ENCODE data around the gene MMS19. TPM values are rescaled to one million over a fixed set of nuclear protein-coding genes. Genes with fewer than 3 reads are reported as not detected.

MMS19 gene
- total RNA-seq, 4 donors from 2014 or later = 64.7 to 85.7 (median 75.2) TPM

DNA sequence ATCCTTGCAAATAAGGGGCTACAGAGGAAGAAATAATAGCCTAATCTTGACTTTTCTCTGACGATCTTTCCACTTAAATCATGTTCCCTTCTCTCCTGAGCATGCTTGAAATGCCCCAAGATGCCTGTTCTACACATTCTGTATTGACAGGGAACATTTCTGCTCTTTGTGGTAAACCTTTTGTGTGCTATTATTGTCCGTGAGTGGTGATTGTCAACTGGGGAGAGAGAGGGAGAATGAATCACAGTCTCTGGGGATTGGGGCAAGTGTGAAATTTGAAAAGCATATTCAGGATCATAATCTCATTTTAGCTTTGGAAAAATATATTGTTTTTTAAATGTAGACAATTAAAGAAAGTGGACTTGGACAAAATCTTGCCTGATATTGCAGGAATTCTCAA, 21.1 kb upstream of the MMS19 start:
- TF ChIP-seq, protein P1, sequence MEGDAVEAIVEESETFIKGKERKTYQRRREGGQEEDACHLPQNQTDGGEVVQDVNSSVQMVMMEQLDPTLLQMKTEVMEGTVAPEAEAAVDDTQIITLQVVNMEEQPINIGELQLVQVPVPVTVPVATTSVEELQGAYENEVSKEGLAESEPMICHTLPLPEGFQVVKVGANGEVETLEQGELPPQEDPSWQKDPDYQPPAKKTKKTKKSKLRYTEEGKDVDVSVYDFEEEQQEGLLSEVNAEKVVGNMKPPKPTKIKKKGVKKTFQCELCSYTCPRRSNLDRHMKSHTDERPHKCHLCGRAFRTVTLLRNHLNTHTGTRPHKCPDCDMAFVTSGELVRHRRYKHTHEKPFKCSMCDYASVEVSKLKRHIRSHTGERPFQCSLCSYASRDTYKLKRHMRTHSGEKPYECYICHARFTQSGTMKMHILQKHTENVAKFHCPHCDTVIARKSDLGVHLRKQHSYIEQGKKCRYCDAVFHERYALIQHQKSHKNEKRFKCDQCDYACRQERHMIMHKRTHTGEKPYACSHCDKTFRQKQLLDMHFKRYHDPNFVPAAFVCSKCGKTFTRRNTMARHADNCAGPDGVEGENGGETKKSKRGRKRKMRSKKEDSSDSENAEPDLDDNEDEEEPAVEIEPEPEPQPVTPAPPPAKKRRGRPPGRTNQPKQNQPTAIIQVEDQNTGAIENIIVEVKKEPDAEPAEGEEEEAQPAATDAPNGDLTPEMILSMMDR (IDR thresholded peaks at IDR 0.05) = no peak
- no peak for TF ChIP-seq POLR2A (IDR thresholded peaks at IDR 0.05)
- WGBS, 2 donors = 55 to 84% methylated on average over 2 of the region's 2 CpGs

DNA sequence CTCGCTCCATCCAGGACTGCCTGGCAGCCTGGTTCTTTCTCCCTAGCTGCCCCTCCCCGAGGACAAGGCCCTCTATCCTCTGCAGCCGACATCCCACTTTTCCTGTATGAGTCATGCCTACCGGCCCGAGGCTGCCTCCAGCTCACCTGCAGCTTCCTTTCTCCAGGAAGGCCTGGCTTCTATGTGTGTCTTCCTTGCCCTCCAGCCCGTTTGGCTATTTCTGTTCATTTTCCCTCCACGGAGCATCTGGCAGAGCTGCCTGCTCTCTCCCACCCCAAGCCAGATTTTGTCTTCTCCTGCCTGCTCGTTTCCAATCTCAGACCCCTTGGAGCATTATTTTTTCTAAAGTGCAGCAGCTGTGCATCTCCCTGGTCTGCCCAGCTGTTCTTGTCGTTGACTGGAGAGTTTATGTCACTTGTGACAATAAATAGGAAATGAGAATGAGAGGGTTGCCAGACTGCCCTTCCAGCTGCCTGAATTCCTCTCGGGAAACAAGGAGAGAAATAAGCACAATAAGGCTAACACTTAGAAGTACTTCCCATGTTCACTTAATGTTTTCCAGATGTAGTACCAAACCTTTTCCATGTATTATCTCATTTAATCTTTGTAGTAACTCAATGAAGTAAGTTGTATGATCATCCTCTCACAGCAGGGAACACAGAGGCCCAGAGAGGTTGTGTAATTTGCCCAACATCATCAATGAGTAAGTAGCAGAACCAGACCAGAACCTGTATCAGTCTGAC, 20.2 kb upstream of the MMS19 start:
- H3K27me3 ChIP-seq = no peaks in the 10 kb centered on the region
- no peak overlapping the region for H3K4me3 ChIP-seq (replicated peaks in 1 of 3)
- peak overlapping the region in 1 of 3 donors; percentile 45 for H3K27ac ChIP-seq
- TF ChIP-seq, protein P1 (IDR thresholded peaks at IDR 0.05) = no peak
- no peak for TF ChIP-seq POLR2A (IDR thresholded peaks at IDR 0.05)
- 50 to 59% methylated on average over 10 of the region's 10 CpGs for WGBS, 2 donors
- intact Hi-C loops (cut with DNase I) = no loop called here
- DNase-seq = no peak
- H3K36me3 ChIP-seq = no peaks in the 10 kb centered on the region
- H3K4me1 ChIP-seq = peaks cover 15 to 59% of the 10 kb centered on the region in 2 donors
- H3K9me3 ChIP-seq = no peaks in the 10 kb centered on the region

More for the DNA sequence above, 21.1 kb upstream of the MMS19 start:
- H3K4me1 ChIP-seq = peaks cover 15 to 59% of the 10 kb centered on the region in 2 donors
- no peaks in the 10 kb centered on the region for H3K36me3 ChIP-seq
- H3K27ac ChIP-seq = no peak overlapping the region
- H3K9me3 ChIP-seq = no peaks in the 10 kb centered on the region
- H3K27me3 ChIP-seq = no peaks in the 10 kb centered on the region
- DNase-seq = no peak
- no peak overlapping the region for H3K4me3 ChIP-seq (replicated peaks in 1 of 3)
- intact Hi-C loops (cut with DNase I) = no loop called here

DNA sequence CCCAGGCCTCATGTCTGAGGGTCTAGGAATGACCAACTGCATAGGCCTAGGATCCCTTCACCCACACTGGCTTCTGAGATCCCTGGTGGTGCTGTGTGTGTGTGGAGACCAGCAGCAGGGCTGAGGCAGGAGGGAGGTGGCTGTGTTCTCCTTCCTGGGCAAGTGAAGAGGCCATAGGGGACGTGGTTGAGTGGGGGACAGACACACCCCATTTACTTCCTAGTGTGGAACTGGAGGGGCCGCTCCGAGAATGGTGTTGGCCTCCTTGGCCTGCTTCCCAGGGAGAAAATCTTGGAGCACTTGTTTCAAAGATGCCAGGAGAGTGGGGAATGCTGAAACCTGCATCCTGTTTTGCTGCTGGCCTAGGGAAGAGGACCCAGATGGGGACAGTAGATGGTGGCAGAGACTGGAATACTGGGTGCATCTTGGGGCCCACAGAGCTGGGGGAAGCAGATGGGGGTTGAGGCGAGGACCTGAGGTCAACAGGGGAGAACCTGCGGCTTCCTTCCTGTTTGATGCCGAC, 19.6 kb upstream of the MMS19 start:
- Histone ChIP-seq H3K4me1 (peaks cover 15 to 57% of the 10 kb centered on the region in 2 donors), H3K27me3 (no peaks in the 10 kb centered on the region), H3K4me3 (replicated peaks in 1 of 3) (no peak overlapping the region), H3K27ac (peak overlapping the region; percentile 20 to 51 (median 45)), H3K9me3 (no peaks in the 10 kb centered on the region), H3K36me3 (no peaks in the 10 kb centered on the region)
- no peak for TF ChIP-seq POLR2A (IDR thresholded peaks at IDR 0.05)
- TF ChIP-seq, protein P1 (IDR thresholded peaks at IDR 0.05) = no peak
- WGBS, 2 donors = 52 to 61% methylated on average over 4 to 6 of the region's 6 CpGs
- peak in 1 of 2 donors; percentile 34 for DNase-seq
- intact Hi-C loops (cut with DNase I) = no loop called here

DNA sequence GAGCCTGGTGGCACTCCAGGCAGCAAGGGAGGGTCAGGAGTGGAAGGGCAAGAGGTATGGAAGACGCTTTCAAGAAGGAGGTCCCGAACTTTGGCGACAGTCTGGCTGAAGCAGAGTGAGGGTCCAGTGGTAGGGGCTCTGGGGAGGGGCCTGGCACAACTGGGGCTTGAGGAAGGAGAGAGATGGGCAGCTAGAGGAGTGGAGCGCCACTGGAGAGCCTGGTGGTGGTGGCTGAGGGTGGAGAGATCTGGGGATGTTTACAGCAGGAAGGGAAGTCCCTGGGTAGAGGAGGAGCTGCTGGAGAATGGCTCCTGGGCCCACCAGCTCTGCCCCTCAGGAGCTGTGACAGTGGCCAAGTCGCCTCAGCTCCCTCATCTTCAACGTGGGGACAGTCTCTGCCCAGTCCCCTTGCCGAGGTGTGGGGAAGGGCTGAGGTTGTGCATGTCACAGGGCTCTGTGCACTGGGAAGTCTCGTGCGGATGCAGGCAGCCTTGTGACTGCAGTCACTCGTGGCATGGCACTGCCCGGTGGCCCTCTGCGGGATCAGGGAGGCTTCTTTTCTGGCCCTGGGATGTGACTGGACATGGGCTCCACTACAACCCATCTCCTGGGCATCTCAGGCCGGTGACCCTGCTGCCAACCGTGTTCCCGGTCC, 19.0 kb upstream of the MMS19 start:
- DNase-seq = no peak
- Histone ChIP-seq H3K36me3 (no peaks in the 10 kb centered on the region), H3K9me3 (no peaks in the 10 kb centered on the region), H3K27ac (peak overlapping the region in 2 of 3 donors; percentile 45 to 51), H3K4me3 (replicated peaks in 1 of 3) (no peak overlapping the region), H3K4me1 (peaks cover 15 to 51% of the 10 kb centered on the region in 2 donors), H3K27me3 (no peaks in the 10 kb centered on the region)
- WGBS, 2 donors = 79 to 91% methylated on average over 7 of the region's 15 CpGs
- intact Hi-C loops (cut with DNase I) = no loop called here
- TF ChIP-seq POLR2A (IDR thresholded peaks at IDR 0.05) = no peak
- TF ChIP-seq, protein P1 (IDR thresholded peaks at IDR 0.05) = no peak

Measured in thyroid gland (tissue), 4 donors.